GM12875 (cell line): Measurements from ENCODE around the gene CACNA1C.

Experiments
- H3K4me3 ChIP-seq: one replicate; pipeline ENCODE4 v1.5.1; 2011; ENCODE audit warnings: low read depth, low read length, control low read depth
- TF ChIP-seq, protein P1 (sequence below): IDR thresholded peaks from 2 replicates; pipeline ENCODE4 v1.5.1; 2011; ENCODE audit warnings: low read depth, mild to moderate bottlenecking, control low read depth, inconsistent platforms, low read length, moderate library complexity, borderline replicate concordance; ENCODE audit not compliant: insufficient read depth

CACNA1C gene

DNA sequence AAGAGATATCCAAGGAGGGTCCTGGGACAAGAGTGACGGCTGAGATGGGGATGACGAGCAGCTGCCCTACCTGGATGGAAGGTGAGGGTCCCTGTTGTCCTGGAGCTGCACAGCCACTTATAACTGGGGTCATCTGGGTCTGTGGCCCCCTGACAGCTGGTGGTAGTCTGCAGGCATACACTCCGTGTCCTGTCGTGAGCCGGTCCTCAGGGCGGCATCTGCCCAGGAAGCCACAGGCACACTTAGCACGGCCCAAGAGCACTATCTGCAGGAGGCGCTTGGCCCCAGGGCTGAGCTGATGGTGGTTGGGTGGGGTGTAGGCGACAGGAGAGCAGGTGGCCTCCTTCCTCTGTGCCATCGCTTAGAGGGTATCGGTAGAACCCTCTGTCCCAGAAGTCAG lies 248.1 kb downstream of the CACNA1C start:
- TF ChIP-seq, protein P1, sequence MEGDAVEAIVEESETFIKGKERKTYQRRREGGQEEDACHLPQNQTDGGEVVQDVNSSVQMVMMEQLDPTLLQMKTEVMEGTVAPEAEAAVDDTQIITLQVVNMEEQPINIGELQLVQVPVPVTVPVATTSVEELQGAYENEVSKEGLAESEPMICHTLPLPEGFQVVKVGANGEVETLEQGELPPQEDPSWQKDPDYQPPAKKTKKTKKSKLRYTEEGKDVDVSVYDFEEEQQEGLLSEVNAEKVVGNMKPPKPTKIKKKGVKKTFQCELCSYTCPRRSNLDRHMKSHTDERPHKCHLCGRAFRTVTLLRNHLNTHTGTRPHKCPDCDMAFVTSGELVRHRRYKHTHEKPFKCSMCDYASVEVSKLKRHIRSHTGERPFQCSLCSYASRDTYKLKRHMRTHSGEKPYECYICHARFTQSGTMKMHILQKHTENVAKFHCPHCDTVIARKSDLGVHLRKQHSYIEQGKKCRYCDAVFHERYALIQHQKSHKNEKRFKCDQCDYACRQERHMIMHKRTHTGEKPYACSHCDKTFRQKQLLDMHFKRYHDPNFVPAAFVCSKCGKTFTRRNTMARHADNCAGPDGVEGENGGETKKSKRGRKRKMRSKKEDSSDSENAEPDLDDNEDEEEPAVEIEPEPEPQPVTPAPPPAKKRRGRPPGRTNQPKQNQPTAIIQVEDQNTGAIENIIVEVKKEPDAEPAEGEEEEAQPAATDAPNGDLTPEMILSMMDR = no peak
- no peak overlapping the region for H3K4me3 ChIP-seq

- TF ChIP-seq, protein P1 = no peak
Observed at GRCh38 chr12:2301531-2302461, 249.0 kb downstream of the CACNA1C start.

GRCh38 chr12:2302711-2303580 lies 250.2 kb downstream of the CACNA1C start:
- TF ChIP-seq, protein P1 = no peak
- no peak overlapping the region for H3K4me3 ChIP-seq

More at GRCh38 chr12:2301531-2302461, 249.0 kb downstream of the CACNA1C start:
- no peak overlapping the region for H3K4me3 ChIP-seq

GRCh38 chr12:2304223-2304622 lies 251.4 kb downstream of the CACNA1C start:
- TF ChIP-seq, protein P1 = no peak
- H3K4me3 ChIP-seq = no peak overlapping the region

DNA sequence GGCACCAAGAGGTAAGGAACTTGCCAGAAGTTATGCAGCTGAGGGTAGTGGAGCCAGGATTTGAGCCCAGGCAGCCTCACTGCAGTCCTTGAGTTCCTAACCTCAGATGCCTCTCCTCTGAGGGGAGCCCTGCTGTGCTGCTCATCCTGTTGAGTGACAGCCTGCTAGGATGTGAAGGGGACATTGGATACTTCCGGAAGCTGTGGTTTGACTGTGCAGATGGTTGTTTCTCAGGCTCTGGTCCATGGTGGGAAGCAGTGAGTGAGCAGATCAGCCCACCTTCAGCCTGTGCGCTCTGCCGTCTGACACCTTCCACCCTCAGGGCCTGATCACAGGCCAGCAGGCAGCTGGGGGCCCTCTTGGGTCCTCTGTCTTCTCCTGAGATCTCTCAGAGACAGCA lies 253.2 kb downstream of the CACNA1C start:
- H3K4me3 ChIP-seq = no peak overlapping the region
- TF ChIP-seq, protein P1 = no peak

GRCh38 chr12:2306735-2307134 lies 253.9 kb downstream of the CACNA1C start:
- TF ChIP-seq, protein P1 = no peak
- H3K4me3 ChIP-seq = no peak overlapping the region
